Inflammatory macrophage treated with lipopolysaccharide for 1 hour (primary cell): ENCODE results near the gene RALB.
A peak's percentile ranks its signal among the peaks of the same experiment; 100 is the strongest.
"Not testable (repeated sequence)": the region's sequence is repeated elsewhere in the genome, so short reads cannot be mapped to it uniquely, and the experiment has no call there.

Experiments used
- DNase-seq, 2 donors: peaks; one replicate each; pipeline ENCODE4 v3.0.0-alpha.2; 2020 to 2022

The RALB gene

GRCh38 chr2:120299004-120299403 lies 46.4 kb downstream of the RALB start:
- DNase-seq = no peak

GRCh38 chr2:120299561-120299960 lies 46.9 kb downstream of the RALB start:
- no peak for DNase-seq

GRCh38 chr2:120300385-120300784 lies 47.7 kb downstream of the RALB start:
- no peak for DNase-seq

- DNase-seq = no peak
These were observed 48.6 kb downstream of the RALB start for GRCh38 chr2:120301284-120301683.

- no peak for DNase-seq
These were observed 49.6 kb downstream of the RALB start for GRCh38 chr2:120302301-120302700.

- DNase-seq = no peak
These were observed 50.5 kb downstream of the RALB start for GRCh38 chr2:120303177-120303576.

- no peak for DNase-seq
These were observed 52.6 kb downstream of the RALB start for GRCh38 chr2:120305296-120305695.

- DNase-seq = no peak
These were observed 53.4 kb downstream of the RALB start for GRCh38 chr2:120305937-120306490.

GRCh38 chr2:120307482-120307881 lies 54.8 kb downstream of the RALB start:
- DNase-seq = no peak

GRCh38 chr2:120308038-120308910 lies 55.6 kb downstream of the RALB start:
- no peak for DNase-seq

GRCh38 chr2:120310136-120310535 lies 57.5 kb downstream of the RALB start:
- no peak for DNase-seq

GRCh38 chr2:120310841-120311240 lies 58.2 kb downstream of the RALB start:
- not testable (repeated sequence) for DNase-seq

- no peak for DNase-seq
These were observed 59.4 kb downstream of the RALB start for GRCh38 chr2:120312076-120312475.

GRCh38 chr2:120312860-120313694 lies 60.4 kb downstream of the RALB start:
- DNase-seq = peak; percentile 43 to 79

- DNase-seq = no peak
These were observed 61.3 kb downstream of the RALB start for GRCh38 chr2:120313695-120314615.

GRCh38 chr2:120314690-120315366 lies 62.2 kb downstream of the RALB start:
- DNase-seq = no peak

- DNase-seq = no peak
These were observed 62.8 kb downstream of the RALB start for GRCh38 chr2:120315367-120316033.

GRCh38 chr2:120316071-120316470 lies 63.4 kb downstream of the RALB start:
- no peak for DNase-seq

GRCh38 chr2:120316528-120317179 lies 64.0 kb downstream of the RALB start:
- DNase-seq = no peak

- DNase-seq = no peak
These were observed 64.5 kb downstream of the RALB start for GRCh38 chr2:120317180-120317533.

GRCh38 chr2:120317916-120318315 lies 65.3 kb downstream of the RALB start:
- no peak for DNase-seq
